Breast epithelium (tissue), 4 donors: ENCODE measurements around the gene PRLR. TPM values are rescaled to one million over a fixed set of nuclear protein-coding genes. Genes with fewer than 3 reads are reported as not detected.

Source experiments
- DNase-seq, 2 donors: peaks; one replicate each; pipeline ENCODE4 v3.0.0-alpha.2; 2019; ENCODE audit warnings: low spot score in 2 of 2
- H3K27ac ChIP-seq, 2 donors: fragments of 200-600 bp; sonication (generic) in 1 of 2; one replicate each; pipeline ENCODE4 v1.5.1; 2016 to 2019; ENCODE audit warnings: mild to moderate bottlenecking in 1 of 2
- H3K27me3 ChIP-seq, 2 donors: fragments of 200-600 bp; sonication (generic) in 1 of 2; one replicate each; pipeline versions ENCODE4 v1.5.1 to v1.6.0; 2017 to 2019; ENCODE audit warnings: control low read depth in 1 of 2, mild to moderate bottlenecking in 1 of 2
- H3K36me3 ChIP-seq: fragments of 200-600 bp; one replicate; pipeline ENCODE4 v1.5.1; 2019
- H3K4me1 ChIP-seq, 2 donors: fragments of 200-600 bp; sonication (generic); one replicate each; pipeline ENCODE4 v1.5.1; 2016 to 2019; ENCODE audit warnings: control low read depth in 1 of 2
- H3K4me3 ChIP-seq, 3 donors: fragments of 200-600 bp; sonication (generic); 1 replicate in 2 of 3; 2 replicates in 1 of 3; pipeline ENCODE4 v1.5.1; 2016 to 2019; ENCODE audit warnings: mild to moderate bottlenecking in 3 of 3, moderate library complexity in 2 of 3
- H3K9me3 ChIP-seq, 2 donors: fragments of 200-600 bp; sonication (generic) in 1 of 2; one replicate each; pipeline ENCODE4 v1.5.1; 2016 to 2019; ENCODE audit warnings: control low read depth in 1 of 2
- CTCF ChIP-seq, 3 donors: fragments of 450-650 bp; IDR thresholded peaks; one replicate each; pipeline ENCODE4 v1.5.1; 2016 to 2017; ENCODE audit warnings: antibody characterized with exemption in 3 of 3, mild to moderate bottlenecking in 3 of 3, moderate library complexity in 3 of 3
- POLR2A ChIP-seq: fragments of 450-650 bp; IDR thresholded peaks from one replicate; pipeline ENCODE4 v1.6.1; 2016; ENCODE audit warnings: antibody characterized with exemption, mild to moderate bottlenecking, moderate library complexity
- POLR2AphosphoS5 ChIP-seq, 3 donors: sonication (generic); formaldehyde crosslinking; IDR thresholded peaks; one replicate each; pipeline ENCODE4 v1.6.1; 2017; ENCODE audit warnings: antibody characterized with exemption in 3 of 3
- intact Hi-C: fragments of 100-400 bp; cut with DNase I; formaldehyde crosslinking; loops from one replicate; pipeline ENCODE4 v1.15.1; 2023; ENCODE audit warnings: low total_unique reads
- total RNA-seq, 3 donors: library from RNA; depleted of rRNA; stranded (reverse); fragments of >200 nt; gene quantifications; one replicate each; pipeline ENCODE4 v1.1.0, GENCODE V29; 2016

PRLR gene
- total RNA-seq, 3 donors from 2014 or later: 2.6 to 78.0 (median 28.8) TPM

DNA sequence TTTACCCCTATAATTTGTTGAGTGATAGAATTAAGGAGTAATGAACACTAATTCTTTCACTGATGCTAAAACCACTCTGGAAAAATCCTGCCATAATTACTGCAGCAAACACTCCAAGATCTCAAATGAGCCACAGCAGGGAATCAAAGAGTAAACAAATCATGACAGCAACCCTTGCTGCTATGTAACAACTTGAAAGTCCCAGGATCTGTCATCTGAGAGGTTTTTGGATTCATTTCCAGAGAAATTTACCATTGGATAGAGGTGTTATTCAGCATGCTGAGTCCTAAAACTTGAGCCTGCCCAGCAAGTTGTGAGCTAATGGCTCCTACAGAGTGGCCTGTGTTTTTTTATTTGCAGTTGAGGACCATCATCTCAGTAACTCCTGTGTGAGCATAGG is 59.2 kb downstream of the PRLR start:
- Histone ChIP-seq H3K27ac (no peak overlapping the region), H3K4me3 (no peak overlapping the region), H3K9me3 (peaks cover 0 to 18% of the 10 kb centered on the region in 2 donors), H3K4me1 (no peaks in the 10 kb centered on the region), H3K27me3 (no peaks in the 10 kb centered on the region), H3K36me3 (no peaks in the 10 kb centered on the region)
- TF ChIP-seq CTCF (IDR thresholded peaks at IDR 0.05) (no peak), POLR2AphosphoS5 (IDR thresholded peaks at IDR 0.05) (no peak), POLR2A (no peak)
- no peak for DNase-seq
- intact Hi-C loops: no loop called here

DNA sequence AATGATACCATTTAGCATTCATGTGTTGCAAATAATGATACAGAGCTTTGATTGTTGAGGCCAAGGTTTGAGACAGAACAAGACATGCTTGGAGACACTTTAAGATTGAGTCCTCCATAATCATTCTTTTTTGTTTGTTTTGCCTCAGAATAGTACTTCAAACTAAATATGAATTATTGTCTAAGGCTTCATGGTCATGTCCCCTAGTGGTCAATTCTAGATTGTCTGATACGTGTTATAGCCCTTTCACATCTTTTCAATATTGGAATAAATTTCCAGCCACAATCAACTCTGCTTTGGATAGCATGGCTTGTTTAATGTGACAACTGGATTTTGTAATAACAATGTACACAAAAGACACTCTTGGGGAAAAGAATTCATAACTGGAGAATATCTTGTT is 64.2 kb downstream of the PRLR start:
- Histone ChIP-seq H3K9me3 (peaks cover 0 to 18% of the 10 kb centered on the region in 2 donors), H3K27me3 (no peaks in the 10 kb centered on the region), H3K4me1 (no peaks in the 10 kb centered on the region), H3K27ac (no peak overlapping the region), H3K4me3 (no peak overlapping the region), H3K36me3 (no peaks in the 10 kb centered on the region)
- intact Hi-C loops: no loop called here
- no peak for DNase-seq
- no peak for TF ChIP-seq POLR2AphosphoS5 (IDR thresholded peaks at IDR 0.05)
- no peak for TF ChIP-seq POLR2A
- no peak for TF ChIP-seq CTCF (IDR thresholded peaks at IDR 0.05)

- DNase-seq: no peak
- no peaks in the 10 kb centered on the region for H3K4me1 ChIP-seq
- TF ChIP-seq POLR2A (no peak), CTCF (IDR thresholded peaks at IDR 0.05) (no peak), POLR2AphosphoS5 (IDR thresholded peaks at IDR 0.05) (no peak)
- H3K27ac ChIP-seq: no peak overlapping the region
- no peak overlapping the region for H3K4me3 ChIP-seq
- H3K36me3 ChIP-seq: no peaks in the 10 kb centered on the region
- intact Hi-C loops: no loop called here
- H3K9me3 ChIP-seq: peaks cover 0 to 18% of the 10 kb centered on the region in 2 donors
- H3K27me3 ChIP-seq: no peaks in the 10 kb centered on the region
Measured at GRCh38 chr5:35164860-35165542, 65.3 kb downstream of the PRLR start.

DNA sequence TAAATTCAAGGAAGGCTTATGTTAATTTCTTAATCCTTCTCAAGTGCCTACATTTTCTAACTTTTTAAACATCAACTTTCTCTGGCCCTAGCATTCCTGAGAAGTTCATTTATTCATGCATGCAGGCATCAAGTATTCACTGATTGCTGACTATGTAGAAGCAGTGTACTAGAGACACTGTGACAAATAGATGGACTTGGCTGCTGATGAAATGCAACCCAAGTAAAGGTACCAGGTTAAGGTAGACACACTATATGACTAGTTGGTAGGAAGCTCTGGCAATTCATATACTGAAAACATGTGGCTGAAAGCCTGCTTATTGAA is 66.6 kb downstream of the PRLR start:
- no peaks in the 10 kb centered on the region for H3K4me1 ChIP-seq
- intact Hi-C loops: no loop called here
- H3K36me3 ChIP-seq: no peaks in the 10 kb centered on the region
- no peaks in the 10 kb centered on the region for H3K27me3 ChIP-seq
- peaks cover 0 to 17% of the 10 kb centered on the region in 2 donors for H3K9me3 ChIP-seq
- no peak for DNase-seq
- no peak overlapping the region for H3K27ac ChIP-seq
- H3K4me3 ChIP-seq: no peak overlapping the region
- TF ChIP-seq CTCF (IDR thresholded peaks at IDR 0.05) (no peak), POLR2A (no peak), POLR2AphosphoS5 (IDR thresholded peaks at IDR 0.05) (no peak)

- Histone ChIP-seq H3K27me3 (no peaks in the 10 kb centered on the region), H3K27ac (no peak overlapping the region), H3K36me3 (no peaks in the 10 kb centered on the region), H3K9me3 (peaks cover 0 to 11% of the 10 kb centered on the region in 2 donors), H3K4me1 (no peaks in the 10 kb centered on the region), H3K4me3 (no peak overlapping the region)
- TF ChIP-seq POLR2AphosphoS5 (IDR thresholded peaks at IDR 0.05) (no peak), POLR2A (no peak), CTCF (IDR thresholded peaks at IDR 0.05) (no peak)
- intact Hi-C loops: no loop called here
- DNase-seq: no peak
Measured at GRCh38 chr5:35162848-35163709, 67.2 kb downstream of the PRLR start.
